Astrocyte (in vitro differentiated cells and primary cell): ENCODE data around the gene SLC16A2.

ENCODE experiments used
- CTCF ChIP-seq: IDR thresholded peaks from 2 replicates; pipeline ENCODE4 v1.5.1; 2011; ENCODE audit warnings: low read depth, mild to moderate bottlenecking, inconsistent platforms, low read length, moderate library complexity; ENCODE audit not compliant: insufficient read depth
- EZH2 ChIP-seq: IDR thresholded peaks from 2 replicates; pipeline ENCODE4 v1.6.1; 2012; ENCODE audit warnings: mild to moderate bottlenecking, low read length, inconsistent platforms; ENCODE audit not compliant: insufficient read depth

GRCh38 chrX:74551934-74552333 is 130.6 kb downstream of the SLC16A2 start:
- no peak for TF ChIP-seq CTCF
- TF ChIP-seq EZH2, result no peak
